GM10248 (cell line): ENCODE data around the gene RABEP2.
"Not testable (repeated sequence)": the region's sequence is repeated elsewhere in the genome, so short reads cannot be mapped to it uniquely, and the experiment has no call there.

Experiments
- CTCF ChIA-PET: fragments of 300-600 bp; sonication (Branson Sonifier 250); formaldehyde crosslinking; extraction: SDS; loops from one replicate; lab custom pipeline; 2021; ENCODE audit warnings: antibody characterized with exemption; lab: Yijun Ruan, JAX
- POLR2A ChIA-PET: fragments of 350-650 bp; sonication (Branson Sonifier 250); formaldehyde crosslinking; extraction: SDS; loops from one replicate; lab custom pipeline; 2020; ENCODE audit warnings: antibody characterized with exemption; lab: Yijun Ruan, JAX
- DNase-seq: peaks from one replicate; pipeline ENCODE4 v3.0.0; 2012; ENCODE audit errors: extremely low spot score
- CTCF ChIP-seq: IDR thresholded peaks from 2 replicates; pipeline ENCODE4 v1.5.1; 2012; ENCODE audit warnings: mild to moderate bottlenecking, low read depth; ENCODE audit errors: extremely low read depth, missing control alignments, control extremely low read depth

The RABEP2 gene

GRCh38 chr16:28943281-28943680 is 18.2 kb upstream of the RABEP2 start:
- POLR2A ChIA-PET, result interaction anchor here (0.6 to 0.7 kb wide), 2 partner anchors 31 to 333 kb away, joined by 3 to 5 read pairs; partner anchors contain the start of gene SULT1A1
- no peak for TF ChIP-seq CTCF

GRCh38 chr16:28939825-28940224 is 14.8 kb upstream of the RABEP2 start:
- CTCF ChIA-PET, DNase-seq: not testable (repeated sequence)
- POLR2A ChIA-PET, result interaction anchor here (0.7 kb wide), 1 partner anchor 94 kb away, joined by 3 read pairs; the partner anchor contains the start of gene TUFM

More at GRCh38 chr16:28943281-28943680, 18.2 kb upstream of the RABEP2 start:
- CTCF ChIA-PET, result interaction anchor here (1.7 to 7.5 kb wide), 4 partner anchors 12 to 98 kb away, joined by 5 to 139 read pairs (median 59); partner anchors contain the start of genes CD19 and TUFM
- no peak for DNase-seq

GRCh38 chr16:28938721-28939120 is 13.7 kb upstream of the RABEP2 start:
- no peak for DNase-seq
- TF ChIP-seq CTCF, result no peak
- ChIA-PET POLR2A (no interaction called here), CTCF (interaction anchor here (1.1 kb wide), 1 partner anchor 92 kb away, joined by 3 read pairs; no protein-coding TSS in a partner anchor)

- DNase-seq, result no peak
- POLR2A ChIA-PET, result no interaction called here
- CTCF ChIA-PET, result interaction anchor here (1.1 to 12.7 kb wide), 3 partner anchors 6 to 90 kb away, joined by 3 to 139 read pairs (median 3); no protein-coding TSS in a partner anchor
- no peak for TF ChIP-seq CTCF
Measured at GRCh38 chr16:28937222-28937876, 12.3 kb upstream of the RABEP2 start.

GRCh38 chr16:28936784-28937155 is 11.7 kb upstream of the RABEP2 start:
- no peak for TF ChIP-seq CTCF
- ChIA-PET CTCF (interaction anchor here (0.9 to 12.7 kb wide), 4 partner anchors 7 to 37 kb away, joined by 3 to 139 read pairs (median 4); no protein-coding TSS in a partner anchor), POLR2A (interaction anchor here (0.5 to 1.0 kb wide), 3 partner anchors 11 to 729 kb away, joined by 3 to 5 read pairs (median 3); partner anchors contain the start of gene RABEP2)
- no peak for DNase-seq

- no peak for TF ChIP-seq CTCF
- DNase-seq, result peak; percentile 93
- POLR2A ChIA-PET, result interaction anchor here (0.5 to 1.0 kb wide), 4 partner anchors 11 to 796 kb away, joined by 3 to 5 read pairs (median 3); partner anchors contain the start of gene RABEP2
- CTCF ChIA-PET, result interaction anchor here (0.9 to 12.7 kb wide), 4 partner anchors 7 to 37 kb away, joined by 3 to 139 read pairs (median 4); no protein-coding TSS in a partner anchor
Measured at GRCh38 chr16:28935924-28936783, 11.1 kb upstream of the RABEP2 start.
